ENCODE measurements around the gene C1orf210.

Gene C1orf210

GRCh38 chr1:43272576-43273571 lies 12.5 kb downstream of the C1orf210 start:
- no peak for DNase-seq

GRCh38 chr1:43272161-43272560 lies 13.2 kb downstream of the C1orf210 start:
- no peak for DNase-seq

- peak; percentile 21 for DNase-seq
These were observed 13.9 kb downstream of the C1orf210 start for GRCh38 chr1:43271186-43272118.

- no peak for DNase-seq
These were observed 14.8 kb downstream of the C1orf210 start for GRCh38 chr1:43270421-43271095.

GRCh38 chr1:43269627-43270375 lies 15.6 kb downstream of the C1orf210 start, which contains the start of gene TMEM125:
Gene TMEM125, plus strand, starts transcription at chr1:43269983. Its CDS starts 2,740 bp downstream, at chr1:43272723.
- no peak for DNase-seq

GRCh38 chr1:43267818-43268425 lies 17.5 kb downstream of the C1orf210 start:
- DNase-seq, result no peak

GRCh38 chr1:43267291-43267805 lies 18.0 kb downstream of the C1orf210 start:
- peak; percentile 71 for DNase-seq

- DNase-seq, result no peak
These were observed 18.5 kb downstream of the C1orf210 start for GRCh38 chr1:43266881-43267280.

GRCh38 chr1:43265431-43265830 lies 19.9 kb downstream of the C1orf210 start:
- no peak for DNase-seq

- no peak for DNase-seq
These were observed 27.0 kb downstream of the C1orf210 start for GRCh38 chr1:43258370-43258769.

GRCh38 chr1:43256675-43257570 lies 28.5 kb downstream of the C1orf210 start:
- no peak for DNase-seq

GRCh38 chr1:43255438-43256210 lies 29.8 kb downstream of the C1orf210 start:
- no peak for DNase-seq

- no peak for DNase-seq
These were observed 31.5 kb downstream of the C1orf210 start for GRCh38 chr1:43253876-43254275.

GRCh38 chr1:43253173-43253572 lies 32.2 kb downstream of the C1orf210 start:
- no peak for DNase-seq

GRCh38 chr1:43252225-43252624 lies 33.2 kb downstream of the C1orf210 start:
- DNase-seq, result no peak

GRCh38 chr1:43251024-43251423 lies 34.4 kb downstream of the C1orf210 start:
- no peak for DNase-seq

GRCh38 chr1:43250351-43250761 lies 35.0 kb downstream of the C1orf210 start:
- DNase-seq, result no peak

- no peak for DNase-seq
These were observed 38.0 kb downstream of the C1orf210 start for GRCh38 chr1:43247256-43247921.
